ENCODE measurements around the gene FAM3A. TPM values are rescaled to one million over a fixed set of nuclear protein-coding genes. Genes with fewer than 3 reads are reported as not detected.

FAM3A gene
- total RNA-seq, 1 donor from 2014 or later = 36.5 TPM

DNA sequence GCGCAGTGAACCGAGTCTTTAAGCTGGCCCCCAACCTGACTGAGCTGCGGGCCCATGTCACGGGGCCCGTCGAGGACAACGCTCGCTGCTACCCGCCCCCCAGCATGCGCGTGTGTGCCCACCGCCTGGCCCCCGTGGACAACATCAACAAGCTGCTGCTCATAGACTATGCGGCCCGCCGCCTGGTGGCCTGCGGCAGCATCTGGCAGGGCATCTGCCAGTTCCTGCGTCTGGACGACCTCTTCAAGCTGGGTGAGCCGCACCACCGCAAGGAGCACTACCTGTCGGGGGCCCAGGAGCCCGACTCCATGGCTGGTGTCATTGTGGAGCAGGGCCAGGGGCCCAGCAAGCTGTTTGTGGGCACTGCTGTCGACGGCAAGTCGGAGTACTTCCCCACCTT lies 55.7 kb downstream of the FAM3A start:
- peak overlapping the region; percentile 80 for H3K4me3 Mint-ChIP-seq (ENCODE audit: unreplicated experiment)
- no peak for DNase-seq (ENCODE audit: low spot score)
- H3K9me3 Mint-ChIP-seq (ENCODE audit: low read depth) = peaks cover 4% of the 10 kb centered on the region
- peaks cover 13% of the 10 kb centered on the region for H3K36me3 Mint-ChIP-seq (ENCODE audit: low read depth)
- H3K27ac Mint-ChIP-seq (ENCODE audit: unreplicated experiment) = no peak overlapping the region
- peaks cover 23% of the 10 kb centered on the region for H3K4me1 Mint-ChIP-seq (ENCODE audit: low read depth)
- TF ChIP-seq, protein P1, sequence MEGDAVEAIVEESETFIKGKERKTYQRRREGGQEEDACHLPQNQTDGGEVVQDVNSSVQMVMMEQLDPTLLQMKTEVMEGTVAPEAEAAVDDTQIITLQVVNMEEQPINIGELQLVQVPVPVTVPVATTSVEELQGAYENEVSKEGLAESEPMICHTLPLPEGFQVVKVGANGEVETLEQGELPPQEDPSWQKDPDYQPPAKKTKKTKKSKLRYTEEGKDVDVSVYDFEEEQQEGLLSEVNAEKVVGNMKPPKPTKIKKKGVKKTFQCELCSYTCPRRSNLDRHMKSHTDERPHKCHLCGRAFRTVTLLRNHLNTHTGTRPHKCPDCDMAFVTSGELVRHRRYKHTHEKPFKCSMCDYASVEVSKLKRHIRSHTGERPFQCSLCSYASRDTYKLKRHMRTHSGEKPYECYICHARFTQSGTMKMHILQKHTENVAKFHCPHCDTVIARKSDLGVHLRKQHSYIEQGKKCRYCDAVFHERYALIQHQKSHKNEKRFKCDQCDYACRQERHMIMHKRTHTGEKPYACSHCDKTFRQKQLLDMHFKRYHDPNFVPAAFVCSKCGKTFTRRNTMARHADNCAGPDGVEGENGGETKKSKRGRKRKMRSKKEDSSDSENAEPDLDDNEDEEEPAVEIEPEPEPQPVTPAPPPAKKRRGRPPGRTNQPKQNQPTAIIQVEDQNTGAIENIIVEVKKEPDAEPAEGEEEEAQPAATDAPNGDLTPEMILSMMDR (IDR thresholded peaks at IDR 0.05) = no peak
- H3K27me3 Mint-ChIP-seq (ENCODE audit: low read depth) = no peaks in the 10 kb centered on the region

DNA sequence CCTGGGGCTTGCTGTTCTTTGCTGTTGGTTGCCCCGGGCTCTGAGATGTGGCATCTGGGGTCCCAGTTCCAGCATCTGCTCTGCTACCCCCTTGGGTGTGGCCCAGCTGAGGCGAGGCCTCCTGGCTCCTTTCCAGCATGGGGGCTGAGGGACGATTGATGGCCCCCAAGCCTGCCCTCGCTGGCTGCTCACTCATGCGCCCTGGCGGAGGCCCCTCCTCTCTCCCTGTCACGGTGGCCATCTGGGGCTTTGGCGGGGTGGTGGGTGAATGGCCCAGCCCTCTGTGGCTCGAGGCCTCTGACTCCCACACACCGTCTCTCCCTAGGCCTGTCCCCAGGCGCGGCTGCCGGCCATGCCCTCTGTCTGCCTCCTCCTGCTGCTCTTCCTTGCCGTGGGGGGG lies 56.2 kb downstream of the FAM3A start:
- Mint-ChIP-seq H3K4me3 (ENCODE audit: unreplicated experiment) (peak overlapping the region; percentile 80), H3K4me1 (ENCODE audit: low read depth) (peaks cover 23% of the 10 kb centered on the region), H3K36me3 (ENCODE audit: low read depth) (peaks cover 11% of the 10 kb centered on the region), H3K27ac (ENCODE audit: unreplicated experiment) (peak overlapping the region; percentile 27), H3K9me3 (ENCODE audit: low read depth) (peaks cover 4% of the 10 kb centered on the region), H3K27me3 (ENCODE audit: low read depth) (no peaks in the 10 kb centered on the region)
- TF ChIP-seq, protein P1 (IDR thresholded peaks at IDR 0.05) = no peak
- DNase-seq (ENCODE audit: low spot score) = no peak

DNA sequence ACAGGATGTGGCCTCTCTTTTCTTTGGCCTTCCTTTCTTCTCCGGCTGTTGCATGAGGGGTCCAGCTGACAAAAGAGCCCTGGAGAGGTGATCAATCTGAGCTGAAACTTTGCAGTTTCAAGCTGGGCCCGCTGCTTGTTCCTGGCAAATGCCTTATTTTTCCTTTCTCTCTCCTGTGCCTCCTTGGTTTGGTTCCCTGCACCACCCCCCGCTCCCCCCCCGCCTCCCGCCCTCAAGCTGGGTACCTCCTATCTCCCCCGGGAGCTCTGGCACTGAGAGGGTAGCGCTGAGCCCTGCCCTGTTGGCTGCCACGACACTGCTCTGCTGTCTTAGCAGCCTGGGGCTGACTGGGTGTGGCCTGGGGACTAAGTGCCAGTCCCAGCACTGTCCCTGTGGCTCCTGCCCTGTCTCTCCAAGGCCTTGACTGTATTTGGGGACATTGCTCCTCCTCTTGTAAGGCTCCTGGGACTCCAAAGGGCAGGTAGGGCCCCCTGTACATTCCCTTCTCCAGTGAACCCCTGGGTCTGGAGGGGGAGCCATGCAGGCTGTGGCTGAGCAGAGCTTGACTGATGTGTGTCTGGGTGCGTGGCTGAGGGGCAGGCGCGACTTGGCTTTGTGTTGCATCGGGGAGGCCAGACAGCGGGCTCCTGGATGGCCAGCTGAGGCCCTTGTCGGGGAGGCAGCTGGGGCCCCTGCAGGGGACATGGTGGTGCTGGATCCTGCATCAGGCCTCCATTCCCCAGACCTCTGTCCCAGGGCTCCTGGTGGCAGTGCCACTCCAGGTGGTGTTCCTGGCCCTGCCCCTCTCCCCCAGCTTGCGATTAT lies 56.9 kb downstream of the FAM3A start:
- H3K9me3 Mint-ChIP-seq (ENCODE audit: low read depth) = peaks cover 8% of the 10 kb centered on the region
- H3K36me3 Mint-ChIP-seq (ENCODE audit: low read depth) = peaks cover 16% of the 10 kb centered on the region
- no peak for DNase-seq (ENCODE audit: low spot score)
- peaks cover 23% of the 10 kb centered on the region for H3K4me1 Mint-ChIP-seq (ENCODE audit: low read depth)
- H3K4me3 Mint-ChIP-seq (ENCODE audit: unreplicated experiment) = peak overlapping the region; percentile 80
- TF ChIP-seq, protein P1 (IDR thresholded peaks at IDR 0.05) = no peak
- peak overlapping the region; percentile 71 for H3K27ac Mint-ChIP-seq (ENCODE audit: unreplicated experiment)
- H3K27me3 Mint-ChIP-seq (ENCODE audit: low read depth) = no peaks in the 10 kb centered on the region

DNA sequence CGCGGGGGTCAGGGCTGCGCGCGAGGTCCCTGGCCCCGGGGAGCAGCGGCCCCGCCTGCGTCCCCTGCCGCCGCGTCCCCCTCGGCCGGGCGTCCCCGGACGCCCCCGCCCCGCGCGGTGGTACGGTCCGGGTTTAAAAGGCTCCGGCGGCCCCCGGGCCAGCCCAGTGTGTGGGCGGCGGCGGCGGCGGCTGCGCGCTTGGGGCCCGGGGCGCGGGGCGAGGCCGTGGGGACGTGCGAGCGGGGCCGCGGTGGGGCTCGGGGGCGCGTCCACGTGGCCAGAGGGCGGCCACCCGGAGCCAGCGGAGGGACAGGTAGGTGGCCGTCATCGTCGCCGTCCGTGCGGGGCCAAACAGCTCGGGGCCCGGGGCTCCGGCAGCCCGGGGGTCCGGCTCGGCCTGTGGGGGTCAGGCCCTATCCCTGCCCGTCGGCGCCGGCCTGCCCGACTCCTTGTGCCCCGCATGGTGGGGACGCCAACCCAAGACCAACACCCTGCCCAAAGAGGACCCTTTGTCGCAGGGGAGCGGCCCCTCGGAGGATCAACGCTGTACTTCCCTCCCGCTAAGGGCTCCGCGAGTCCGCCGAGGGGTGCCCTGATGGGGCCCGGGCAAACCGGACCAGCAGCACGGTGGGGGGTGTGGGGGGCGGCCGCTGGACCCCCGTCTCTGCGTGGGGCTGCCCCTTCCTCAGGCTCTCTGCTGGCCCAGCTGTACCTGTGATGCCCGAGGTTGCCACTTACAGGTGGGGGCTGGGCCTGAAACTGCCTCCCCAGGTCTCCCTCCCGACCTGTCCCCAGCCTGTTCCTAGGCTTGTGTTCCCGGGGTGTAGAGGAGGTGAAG lies 57.7 kb downstream of the FAM3A start, which contains the start of gene PLXNA3:
Gene PLXNA3, plus strand, starts transcription at position 166 of the 838 bp plus-strand sequence. CDS start 1,903 bp downstream, outside the sequence.
- DNase-seq (ENCODE audit: low spot score) = no peak

More for the DNA sequence above, 57.7 kb downstream of the FAM3A start, which contains the start of gene PLXNA3:
- Mint-ChIP-seq H3K4me3 (ENCODE audit: unreplicated experiment) (peak within 1 kb of the TSS; percentile 83), H3K36me3 (ENCODE audit: low read depth) (peaks cover 16% of the 10 kb centered on the region), H3K9me3 (ENCODE audit: low read depth) (peaks cover 8% of the 10 kb centered on the region), H3K27me3 (ENCODE audit: low read depth) (no peaks in the 10 kb centered on the region), H3K4me1 (ENCODE audit: low read depth) (peaks cover 23% of the 10 kb centered on the region), H3K27ac (ENCODE audit: unreplicated experiment) (peak within 1 kb of the TSS; percentile 78)
- TF ChIP-seq, protein P1 (IDR thresholded peaks at IDR 0.05) = no peak
